Measurements from ENCODE around the gene CCDC91. TPM values are rescaled to one million over a fixed set of nuclear protein-coding genes. Genes with fewer than 3 reads are reported as not detected.
"Not testable (repeated sequence)": the region's sequence is repeated elsewhere in the genome, so short reads cannot be mapped to it uniquely, and the experiment has no call there.

The CCDC91 gene
- total and polyA plus RNA-seq, 4 experiments from 2014 or later = 56.9 to 88.4 (median 70.8) TPM

DNA sequence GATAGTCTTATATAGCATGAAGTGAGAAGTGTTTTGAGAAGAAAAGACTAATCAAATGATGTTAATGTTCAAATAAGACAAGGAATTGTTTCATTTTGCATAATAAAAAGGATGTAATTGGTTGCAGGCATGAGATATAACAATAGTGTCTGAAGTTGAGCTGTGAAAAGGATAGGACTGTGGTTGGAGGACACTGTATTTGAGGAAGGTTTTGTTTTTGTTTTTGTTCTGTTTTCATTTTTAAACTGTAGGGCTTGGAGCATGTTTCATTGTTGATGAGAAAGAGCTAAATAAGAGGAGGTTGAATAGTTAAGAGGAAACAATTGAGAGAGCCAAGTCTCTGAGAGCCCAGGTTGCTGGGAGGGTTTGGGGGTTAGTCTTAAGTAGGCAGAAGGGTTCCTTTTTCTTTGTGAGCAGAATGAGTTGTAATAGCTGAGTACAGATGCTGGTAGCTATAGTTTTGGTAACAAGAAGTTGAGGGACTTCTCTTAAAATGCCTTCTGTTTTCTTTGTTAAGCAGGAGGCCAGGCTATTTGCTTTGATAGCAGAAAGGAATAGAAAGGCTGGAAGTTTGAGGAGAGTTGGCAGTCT is 58.4 kb downstream of the CCDC91 start:
- Histone ChIP-seq H3K36me3 (ENCODE audit: insufficient read depth, low read length) (no peaks in the 10 kb centered on the region), H3K4me1 (ENCODE audit: insufficient read depth, low read length) (peaks cover 62% of the 10 kb centered on the region), H3K27ac (ENCODE audit: low read depth, low read length) (no peak overlapping the region), H3K9me3 (ENCODE audit: control insufficient read depth in 1 of 2, low read length in 2 of 2) (no peaks in the 10 kb centered on the region), H3K27me3 (ENCODE audit: insufficient read depth, low read length) (no peaks in the 10 kb centered on the region), H3K4me3 (ENCODE audit: low read length in 2 of 2) (no peak overlapping the region)
- H3K4me3 Mint-ChIP-seq = peak overlapping the region in 5 of 8 donors; percentile 11 to 63 (median 53)
- DNase-seq = no peak
- no peaks in the 10 kb centered on the region for H3K9me3 Mint-ChIP-seq
- ChIA-PET POLR2A (ENCODE audit: partially characterized antibody) (interaction anchor here (1.2 to 2.0 kb wide), 2 partner anchors 9 to 59 kb away, joined by 4 to 9 read pairs; partner anchors contain the start of gene CCDC91), CTCF (ENCODE audit: partially characterized antibody) (interaction anchor here (1.2 to 1.9 kb wide), 3 partner anchors 10 to 55 kb away, joined by 3 to 5 read pairs (median 3); no protein-coding TSS in a partner anchor)
- peaks cover 60 to 80% (median 70%) of the 10 kb centered on the region in 4 donors for H3K4me1 Mint-ChIP-seq
- peaks cover 0 to 5% of the 10 kb centered on the region in 2 donors for H3K36me3 Mint-ChIP-seq
- H3K27me3 Mint-ChIP-seq = no peaks in the 10 kb centered on the region
- H3K27ac Mint-ChIP-seq = peak overlapping the region; percentile 36 to 89 (median 81)
- intact Hi-C loops (cut with micrococcal nuclease) = no loop called here

DNA sequence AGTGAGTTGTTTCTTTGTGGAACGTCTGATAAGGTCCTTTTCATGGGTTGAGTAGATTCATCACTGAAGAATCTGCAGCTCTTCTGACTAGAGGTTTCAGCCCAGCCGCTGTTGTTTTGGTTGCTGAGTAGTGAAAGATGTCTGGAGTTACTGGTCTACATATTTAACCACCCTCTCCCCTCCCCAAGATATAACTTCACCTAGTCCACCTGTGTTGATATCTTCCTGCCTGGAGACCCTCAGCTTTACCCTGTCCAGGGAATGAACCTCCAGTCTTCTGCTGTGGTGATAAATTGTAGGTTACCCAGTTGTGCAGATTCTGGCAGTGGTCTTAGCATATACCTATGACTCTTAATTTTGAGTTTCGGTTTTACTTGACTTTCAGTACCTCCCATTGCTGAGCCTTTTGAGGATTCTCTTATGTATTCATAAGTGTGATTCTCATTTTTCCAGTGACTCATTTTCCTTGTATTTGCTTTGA is 62.9 kb downstream of the CCDC91 start:
- Histone ChIP-seq H3K4me1 (ENCODE audit: insufficient read depth, low read length) (peaks cover 59% of the 10 kb centered on the region), H3K36me3 (ENCODE audit: insufficient read depth, low read length) (no peaks in the 10 kb centered on the region), H3K9me3 (ENCODE audit: control insufficient read depth in 1 of 2, low read length in 2 of 2) (no peaks in the 10 kb centered on the region), H3K27ac (ENCODE audit: low read depth, low read length) (peak overlapping the region; percentile 44), H3K27me3 (ENCODE audit: insufficient read depth, low read length) (no peaks in the 10 kb centered on the region), H3K4me3 (ENCODE audit: low read length in 2 of 2) (peak overlapping the region; percentile 22 to 31)
- ChIA-PET POLR2A (ENCODE audit: partially characterized antibody) (interaction anchor here (1.2 kb wide), 1 partner anchor 62 kb away, joined by 5 read pairs; no protein-coding TSS in a partner anchor), CTCF (ENCODE audit: partially characterized antibody) (no interaction called here)
- Mint-ChIP-seq H3K36me3 (peaks cover 3 to 11% of the 10 kb centered on the region in 2 donors), H3K4me3 (peak overlapping the region; percentile 79 to 92 (median 86)), H3K4me1 (peaks cover 50 to 58% (median 55%) of the 10 kb centered on the region in 4 donors), H3K27me3 (no peaks in the 10 kb centered on the region), H3K27ac (peak overlapping the region; percentile 77 to 93 (median 90)), H3K9me3 (no peaks in the 10 kb centered on the region)
- peak; percentile 9 to 46 (median 42) for DNase-seq
- intact Hi-C loops (cut with micrococcal nuclease) = loop anchor here (5.0 kb wide), 1 partner anchor 61 kb away; the partner anchor contains the start of gene CCDC91

DNA sequence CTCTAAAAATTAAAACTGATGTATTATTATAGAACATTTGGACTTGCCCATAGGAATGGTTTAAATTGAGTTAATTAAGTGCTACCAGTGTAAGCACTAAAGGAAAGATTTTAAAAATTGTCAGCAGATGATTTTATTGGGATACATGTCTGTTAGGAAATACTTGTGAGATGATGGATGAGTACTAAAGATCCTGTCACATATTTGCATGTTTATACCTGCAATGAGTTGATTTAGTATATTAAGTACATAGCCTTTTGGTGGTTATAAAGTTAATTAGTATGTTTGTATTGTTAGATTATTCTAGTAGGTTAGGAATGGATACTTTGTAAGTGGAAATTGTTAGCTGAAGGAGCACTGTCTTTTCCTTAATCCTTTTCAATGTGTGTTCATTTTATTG is 67.2 kb downstream of the CCDC91 start:
- peaks cover 18% of the 10 kb centered on the region for H3K4me1 ChIP-seq (ENCODE audit: insufficient read depth, low read length)
- DNase-seq = no peak
- no peaks in the 10 kb centered on the region for H3K9me3 ChIP-seq (ENCODE audit: control insufficient read depth in 1 of 2, low read length in 2 of 2)
- no peaks in the 10 kb centered on the region for H3K36me3 ChIP-seq (ENCODE audit: insufficient read depth, low read length)
- CTCF ChIA-PET (ENCODE audit: partially characterized antibody) = no interaction called here
- no peak overlapping the region for H3K27ac ChIP-seq (ENCODE audit: low read depth, low read length)
- H3K36me3 Mint-ChIP-seq = peaks cover 37 to 39% of the 10 kb centered on the region in 2 donors
- H3K4me1 Mint-ChIP-seq = peaks cover 15 to 22% (median 16%) of the 10 kb centered on the region in 4 donors
- no peak overlapping the region for H3K4me3 ChIP-seq (ENCODE audit: low read length in 2 of 2)
- no peak overlapping the region for H3K4me3 Mint-ChIP-seq
- no peaks in the 10 kb centered on the region for H3K27me3 Mint-ChIP-seq
- H3K27ac Mint-ChIP-seq = no peak overlapping the region
- no peaks in the 10 kb centered on the region for H3K27me3 ChIP-seq (ENCODE audit: insufficient read depth, low read length)
- no peaks in the 10 kb centered on the region for H3K9me3 Mint-ChIP-seq
- intact Hi-C loops (cut with micrococcal nuclease) = loop anchor here (2.0 kb wide), 1 partner anchor 15 kb away; no protein-coding TSS in a partner anchor
- POLR2A ChIA-PET (ENCODE audit: partially characterized antibody) = interaction anchor here (0.6 kb wide), 1 partner anchor 36 kb away, joined by 3 read pairs; no protein-coding TSS in a partner anchor

DNA sequence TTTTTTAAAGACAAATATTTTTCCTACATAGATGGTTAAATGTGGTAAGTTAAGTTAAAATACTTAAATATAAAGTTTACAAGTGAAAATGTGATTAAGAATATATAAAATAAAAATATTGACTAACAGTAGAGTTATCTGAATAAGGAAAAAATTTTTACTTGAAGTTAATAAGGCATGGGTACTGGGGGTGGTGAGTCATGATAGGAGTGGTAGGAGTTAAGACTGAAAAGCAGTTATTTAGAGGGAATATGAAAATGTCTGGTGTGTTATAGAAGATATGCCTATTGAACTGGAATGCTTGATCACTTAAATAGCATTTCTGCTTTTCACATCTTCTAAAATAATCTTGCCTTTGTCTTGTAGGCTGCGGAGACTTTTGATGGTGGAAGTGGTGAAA is 68.7 kb downstream of the CCDC91 start:
- Mint-ChIP-seq H3K27ac (no peak overlapping the region), H3K27me3 (no peaks in the 10 kb centered on the region), H3K36me3 (peaks cover 37 to 40% of the 10 kb centered on the region in 2 donors), H3K9me3 (peaks cover 0 to 4% (median 0%) of the 10 kb centered on the region in 8 donors), H3K4me3 (no peak overlapping the region), H3K4me1 (peaks cover 0 to 6% (median under 1%) of the 10 kb centered on the region in 4 donors)
- intact Hi-C loops (cut with micrococcal nuclease) = no loop called here
- POLR2A ChIA-PET (ENCODE audit: partially characterized antibody) = no interaction called here
- no peaks in the 10 kb centered on the region for H3K27me3 ChIP-seq (ENCODE audit: insufficient read depth, low read length)
- DNase-seq = no peak
- no peak overlapping the region for H3K4me3 ChIP-seq (ENCODE audit: low read length in 2 of 2)
- CTCF ChIA-PET (ENCODE audit: partially characterized antibody) = no interaction called here
- peaks cover 2% of the 10 kb centered on the region for H3K4me1 ChIP-seq (ENCODE audit: insufficient read depth, low read length)
- no peaks in the 10 kb centered on the region for H3K9me3 ChIP-seq (ENCODE audit: control insufficient read depth in 1 of 2, low read length in 2 of 2)
- H3K27ac ChIP-seq (ENCODE audit: low read depth, low read length) = no peak overlapping the region
- H3K36me3 ChIP-seq (ENCODE audit: insufficient read depth, low read length) = no peaks in the 10 kb centered on the region

DNA sequence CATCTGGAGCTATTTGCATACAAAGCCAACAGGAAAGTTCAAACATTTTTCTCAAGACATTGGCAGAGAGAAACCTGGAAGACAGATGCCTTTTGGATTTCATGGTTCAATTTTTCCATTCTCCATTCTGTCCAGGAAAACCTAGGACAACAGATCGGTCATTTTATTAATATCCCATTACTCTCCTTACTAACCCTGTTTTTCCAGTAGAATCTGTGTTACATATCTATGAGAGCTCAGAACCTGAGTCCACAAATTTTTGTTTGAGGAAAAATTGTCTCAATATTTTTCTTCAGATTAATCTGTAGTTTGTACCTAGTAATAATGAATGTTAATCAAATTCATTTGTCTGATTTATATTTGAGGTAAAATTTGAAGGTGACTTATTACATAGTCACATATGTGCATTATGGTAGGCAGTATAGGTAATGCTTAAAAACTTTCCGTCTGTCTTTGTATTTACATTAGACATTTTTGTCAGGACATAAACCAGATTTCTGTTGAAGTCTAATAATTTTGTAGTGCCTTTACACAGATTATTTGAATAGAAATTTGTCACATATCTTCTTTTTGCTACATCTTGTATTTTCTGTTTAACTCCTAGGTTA is 75.3 kb downstream of the CCDC91 start:
- Histone ChIP-seq H3K9me3 (ENCODE audit: control insufficient read depth in 1 of 2, low read length in 2 of 2) (no peaks in the 10 kb centered on the region), H3K36me3 (ENCODE audit: insufficient read depth, low read length) (no peaks in the 10 kb centered on the region), H3K4me3 (ENCODE audit: low read length in 2 of 2) (no peak overlapping the region), H3K27me3 (ENCODE audit: insufficient read depth, low read length) (no peaks in the 10 kb centered on the region), H3K4me1 (ENCODE audit: insufficient read depth, low read length) (no peaks in the 10 kb centered on the region), H3K27ac (ENCODE audit: low read depth, low read length) (no peak overlapping the region)
- no peak overlapping the region for H3K4me3 Mint-ChIP-seq
- no peaks in the 10 kb centered on the region for H3K27me3 Mint-ChIP-seq
- peaks cover 2 to 10% (median 5%) of the 10 kb centered on the region in 8 donors for H3K9me3 Mint-ChIP-seq
- no peak for DNase-seq
- H3K4me1 Mint-ChIP-seq = peaks cover 3 to 4% (median 4%) of the 10 kb centered on the region in 4 donors
- ChIA-PET POLR2A (ENCODE audit: partially characterized antibody) (interaction anchor here (0.5 kb wide), 1 partner anchor 1249 kb away, joined by 4 read pairs; no protein-coding TSS in a partner anchor), CTCF (ENCODE audit: partially characterized antibody) (interaction anchor here (0.7 kb wide), 1 partner anchor 96 kb away, joined by 4 read pairs; no protein-coding TSS in a partner anchor)
- intact Hi-C loops (cut with micrococcal nuclease) = no loop called here
- H3K27ac Mint-ChIP-seq = no peak overlapping the region
- peaks cover 38 to 52% of the 10 kb centered on the region in 2 donors for H3K36me3 Mint-ChIP-seq

DNA sequence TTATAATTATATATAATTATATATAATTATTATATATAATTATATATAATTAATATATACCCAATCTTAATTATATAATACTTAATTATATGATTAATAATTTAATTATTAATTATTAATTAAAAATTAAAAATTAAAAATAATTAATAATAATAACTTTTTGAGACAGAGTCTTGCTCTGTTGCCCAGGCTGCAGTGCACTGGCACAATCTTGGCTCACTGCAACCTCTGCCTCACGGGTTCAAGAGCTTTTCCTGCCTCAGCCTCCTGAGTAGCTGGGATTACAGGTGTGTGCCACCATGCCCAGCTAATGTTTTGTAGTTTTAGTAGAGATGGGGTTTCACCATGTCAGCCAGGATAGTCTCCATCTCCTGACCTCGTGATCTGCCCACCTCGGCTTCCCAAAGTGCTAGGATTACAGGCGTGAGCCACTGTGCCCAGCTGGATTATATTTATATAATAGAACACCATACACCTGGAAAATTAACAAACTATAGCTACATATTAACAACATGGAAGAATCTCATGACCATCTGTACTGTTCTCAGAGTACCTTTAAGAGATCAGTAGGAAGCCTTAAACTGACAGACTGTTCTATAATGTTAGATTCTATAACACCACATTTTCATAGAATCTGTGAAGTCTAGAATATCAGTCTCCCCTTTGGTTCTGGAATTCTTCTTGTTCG is 77.8 kb downstream of the CCDC91 start:
- H3K4me1 ChIP-seq (ENCODE audit: insufficient read depth, low read length); H3K4me3 Mint-ChIP-seq; H3K36me3 ChIP-seq (ENCODE audit: insufficient read depth, low read length); intact Hi-C loops (cut with micrococcal nuclease); H3K27me3 Mint-ChIP-seq; H3K27ac ChIP-seq (ENCODE audit: low read depth, low read length); DNase-seq; H3K9me3 ChIP-seq (ENCODE audit: control insufficient read depth in 1 of 2, low read length in 2 of 2); H3K27me3 ChIP-seq (ENCODE audit: insufficient read depth, low read length); H3K27ac Mint-ChIP-seq; CTCF ChIA-PET (ENCODE audit: partially characterized antibody); H3K4me3 ChIP-seq (ENCODE audit: low read length in 2 of 2); H3K4me1 Mint-ChIP-seq: not testable (repeated sequence)
- peaks cover 4 to 29% (median 16%) of the 10 kb centered on the region in 8 donors for H3K9me3 Mint-ChIP-seq
- peaks cover 39 to 46% of the 10 kb centered on the region in 2 donors for H3K36me3 Mint-ChIP-seq
- POLR2A ChIA-PET (ENCODE audit: partially characterized antibody) = interaction anchor here (1.2 kb wide), 1 partner anchor 77 kb away, joined by 3 read pairs; the partner anchor contains the start of gene CCDC91
